NCI-H1092 (cell line): ENCODE results near the gene SREBF1.

ENCODE experiments used
- DNase-seq: peaks from one replicate; lab custom pipeline; 2025; lab: John Stamatoyannopoulos, UW

SREBF1 gene

DNA sequence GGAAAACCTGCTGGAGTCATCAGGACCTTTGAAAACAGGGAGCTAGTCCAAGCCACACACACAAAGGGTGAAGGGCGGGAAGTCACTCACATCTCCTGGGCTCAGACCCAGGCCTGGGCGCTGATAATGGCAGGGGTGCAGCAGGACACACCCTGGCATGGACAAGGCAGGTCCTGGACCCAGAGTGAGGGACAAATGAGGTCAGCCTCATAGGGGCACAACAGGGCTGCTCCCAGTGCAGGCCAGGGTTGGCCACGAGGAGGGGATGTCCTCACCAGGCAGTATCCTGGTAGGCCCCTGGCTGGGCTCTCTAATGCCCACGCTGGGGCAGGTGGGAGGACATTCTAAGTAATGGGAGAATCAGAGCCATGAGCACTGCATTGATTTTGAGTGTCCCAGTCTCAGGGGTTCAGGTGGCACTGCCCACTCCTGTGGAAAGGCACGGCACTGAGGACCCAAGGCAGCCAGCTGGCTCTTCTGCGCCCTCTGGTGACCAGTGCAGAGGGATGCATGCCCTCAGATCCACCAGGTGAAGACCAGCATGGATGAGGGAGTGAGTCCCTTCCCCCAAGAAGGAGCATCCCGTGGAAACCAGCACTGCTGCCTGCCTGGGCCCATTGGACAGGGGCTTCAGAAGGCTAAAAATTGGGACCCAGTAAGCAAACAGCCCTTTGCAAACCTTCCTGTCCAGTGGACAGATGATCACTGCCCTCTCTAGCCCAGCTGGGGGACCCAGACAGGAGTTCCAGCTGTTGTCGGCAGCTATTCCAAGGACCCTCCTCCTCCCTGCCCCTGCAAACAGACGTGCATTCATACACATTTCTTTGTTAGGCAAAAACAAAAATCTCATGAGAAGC lies 23.4 kb upstream of the SREBF1 start:
- no peak for DNase-seq

GRCh38 chr17:17857496-17857895 lies 20.7 kb upstream of the SREBF1 start:
- DNase-seq, result no peak

DNA sequence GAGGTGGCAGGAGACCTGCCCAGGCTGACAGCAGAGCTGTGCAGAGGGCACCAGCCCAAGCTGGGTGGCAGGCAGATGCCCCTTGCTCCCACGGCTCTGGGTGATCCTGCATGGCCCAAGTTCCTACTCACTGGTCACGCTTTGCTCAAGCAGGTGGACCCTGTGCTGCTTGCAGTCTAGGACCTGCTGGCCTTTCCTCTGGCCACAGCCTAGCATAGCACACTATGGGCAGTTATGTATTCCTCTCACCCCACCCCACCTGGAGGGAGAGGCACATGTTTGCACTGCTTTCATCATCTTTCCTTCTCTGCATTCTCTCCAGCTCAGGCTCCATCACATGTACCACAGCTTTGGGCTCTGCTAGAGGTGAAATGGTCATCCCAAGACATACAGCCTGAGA lies 19.6 kb upstream of the SREBF1 start:
- DNase-seq, result no peak

DNA sequence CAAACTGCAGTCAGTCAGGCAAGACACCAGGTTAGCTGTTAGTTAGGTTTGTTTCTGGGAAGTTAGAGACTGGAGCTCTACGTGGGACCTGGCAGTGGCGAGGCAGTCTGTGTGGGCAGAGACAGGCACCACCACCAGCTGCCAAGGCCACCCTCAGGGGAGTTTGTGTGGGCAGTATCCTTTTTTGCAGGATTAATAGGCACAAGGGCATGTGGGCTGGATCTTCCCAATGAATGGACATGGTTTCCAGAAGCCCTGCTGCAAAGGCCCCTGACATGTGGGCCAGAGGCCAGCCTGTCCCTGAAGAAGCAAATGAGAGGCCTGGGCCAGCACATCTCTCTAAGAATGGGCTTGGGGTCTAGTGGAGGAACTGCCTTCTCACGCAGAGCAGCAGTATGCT lies 19.2 kb upstream of the SREBF1 start:
- DNase-seq, result no peak

DNA sequence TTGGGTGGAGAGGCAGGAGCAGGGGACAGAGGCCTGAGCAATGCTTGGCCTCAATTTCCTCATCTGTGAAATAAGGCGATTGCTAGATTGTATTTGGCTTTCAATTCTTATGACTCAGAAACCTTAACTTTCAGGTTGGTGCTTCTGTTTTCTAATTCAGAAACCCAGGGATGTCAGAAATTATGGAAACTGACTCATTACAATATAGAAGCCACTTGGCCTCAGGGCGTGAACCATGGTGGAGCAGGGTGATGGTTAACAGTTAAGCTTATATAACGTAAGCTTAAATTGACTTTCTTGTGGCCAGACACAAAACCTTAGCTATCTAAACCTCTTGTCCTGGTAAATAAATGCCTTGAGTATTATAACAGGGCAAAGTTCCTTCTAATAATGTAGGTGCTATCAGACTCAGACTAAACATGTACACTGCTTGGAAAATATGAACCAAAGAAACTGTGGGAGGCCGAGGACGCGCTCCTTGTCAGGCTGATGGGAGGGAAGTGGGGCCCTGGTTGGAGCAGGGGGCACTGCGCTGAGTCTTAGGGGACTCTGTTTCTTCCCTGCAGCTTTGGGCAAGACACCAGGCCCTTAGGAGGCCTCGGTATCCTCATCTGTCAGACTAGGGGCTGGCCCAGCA lies 17.1 kb upstream of the SREBF1 start:
- DNase-seq, result no peak

GRCh38 chr17:17852930-17853329 lies 16.1 kb upstream of the SREBF1 start:
- no peak for DNase-seq

DNA sequence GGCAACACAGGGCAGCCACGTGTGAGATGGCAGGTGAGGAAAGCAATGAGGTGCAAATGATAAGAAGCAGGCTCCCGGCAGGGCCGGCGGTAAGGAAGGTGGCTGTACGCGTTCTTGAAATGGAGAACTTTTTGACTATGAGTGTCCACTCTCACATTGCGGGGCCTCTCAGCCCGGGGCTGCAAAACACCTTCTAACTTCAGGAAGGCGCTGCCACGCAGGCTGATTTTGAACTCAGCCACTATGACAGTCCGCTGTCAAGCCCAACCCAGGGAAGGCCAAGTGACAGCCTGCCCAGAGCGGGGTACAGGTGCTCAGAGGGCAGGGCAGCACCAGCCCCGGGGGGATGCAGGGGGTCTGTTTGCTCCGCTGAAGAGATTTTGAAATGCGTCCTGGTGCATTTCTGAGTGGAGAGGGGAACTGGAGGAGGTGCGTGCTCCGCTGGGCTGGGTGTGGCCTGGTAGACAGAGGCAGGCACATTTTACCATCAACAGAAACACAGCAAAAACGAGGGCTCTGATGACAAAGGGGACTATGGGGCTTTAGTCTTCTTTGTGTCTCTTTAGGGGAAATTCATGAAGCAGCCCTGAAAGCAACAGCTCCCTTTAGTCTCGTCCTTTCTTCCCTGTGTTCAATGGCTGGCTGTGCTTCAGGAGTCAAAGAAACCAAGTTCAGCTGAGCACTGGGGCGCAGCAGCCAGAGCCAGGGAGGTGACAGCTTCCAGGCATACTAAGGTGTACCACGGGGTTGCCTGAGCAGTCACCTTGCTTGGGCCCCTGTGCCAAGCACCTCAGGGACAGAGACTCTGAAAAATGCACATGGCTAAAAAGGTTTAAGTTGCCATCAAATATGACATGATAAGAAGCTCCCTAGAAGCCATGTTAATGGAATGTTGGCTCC lies 14.6 kb upstream of the SREBF1 start:
- DNase-seq, result no peak

DNA sequence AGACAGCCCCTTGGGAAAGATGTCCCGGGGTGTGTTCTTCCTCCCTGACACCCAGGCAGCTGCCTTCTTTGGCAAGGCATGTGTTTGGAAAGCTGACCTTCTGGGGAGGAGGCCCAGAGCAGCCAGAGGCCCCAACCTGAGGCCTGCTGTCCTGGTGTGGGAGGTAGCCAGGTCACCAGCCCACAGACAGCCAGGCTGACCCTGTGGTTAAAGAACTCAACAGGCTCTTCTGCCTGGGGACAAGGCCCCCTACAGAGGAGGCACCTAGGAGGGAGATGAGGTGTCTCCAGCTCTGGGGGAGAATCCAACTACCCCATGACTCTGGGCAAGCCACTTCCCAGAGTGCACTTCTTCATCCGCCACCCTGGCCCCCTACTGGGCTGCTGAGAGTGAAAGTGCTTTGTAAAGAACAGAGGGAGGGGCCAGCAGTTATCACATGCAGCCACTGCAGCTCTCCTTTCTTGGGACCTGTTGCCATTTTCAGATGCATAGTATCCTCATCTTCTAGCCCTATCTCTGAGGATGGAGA lies 13.1 kb upstream of the SREBF1 start:
- DNase-seq, result no peak

DNA sequence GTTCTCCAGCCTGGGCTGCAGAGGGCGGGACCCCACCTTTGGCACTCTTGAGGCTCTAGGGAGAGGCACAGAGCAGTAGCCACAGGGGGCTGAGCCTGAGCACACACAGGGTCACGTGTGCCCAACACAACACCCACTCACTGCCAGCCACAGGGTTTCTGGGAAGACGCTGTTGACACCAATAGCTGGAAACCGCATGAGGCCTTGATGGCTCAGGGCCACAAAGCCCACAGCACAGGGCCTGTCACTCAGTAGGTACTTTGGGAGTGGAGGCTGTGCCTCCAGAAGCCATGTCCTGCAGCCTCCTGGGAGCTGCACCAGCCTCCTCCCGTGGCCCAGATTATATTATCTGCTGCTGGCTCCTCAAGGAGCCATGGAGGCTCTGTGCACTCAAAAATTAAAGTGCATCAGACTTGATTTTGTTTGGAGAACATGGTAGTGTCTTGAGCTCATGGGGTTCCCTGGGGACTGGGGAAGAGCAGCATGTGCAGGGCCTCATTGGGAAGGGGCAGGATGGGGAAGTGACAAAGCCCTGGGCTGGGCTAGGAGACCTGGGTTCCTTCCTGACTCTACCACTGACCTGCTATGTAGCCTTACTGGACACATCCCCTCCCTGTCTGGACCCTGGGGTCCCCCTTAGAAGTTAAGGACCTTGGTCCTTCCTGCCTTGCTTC lies 12.5 kb upstream of the SREBF1 start:
- DNase-seq, result no peak

DNA sequence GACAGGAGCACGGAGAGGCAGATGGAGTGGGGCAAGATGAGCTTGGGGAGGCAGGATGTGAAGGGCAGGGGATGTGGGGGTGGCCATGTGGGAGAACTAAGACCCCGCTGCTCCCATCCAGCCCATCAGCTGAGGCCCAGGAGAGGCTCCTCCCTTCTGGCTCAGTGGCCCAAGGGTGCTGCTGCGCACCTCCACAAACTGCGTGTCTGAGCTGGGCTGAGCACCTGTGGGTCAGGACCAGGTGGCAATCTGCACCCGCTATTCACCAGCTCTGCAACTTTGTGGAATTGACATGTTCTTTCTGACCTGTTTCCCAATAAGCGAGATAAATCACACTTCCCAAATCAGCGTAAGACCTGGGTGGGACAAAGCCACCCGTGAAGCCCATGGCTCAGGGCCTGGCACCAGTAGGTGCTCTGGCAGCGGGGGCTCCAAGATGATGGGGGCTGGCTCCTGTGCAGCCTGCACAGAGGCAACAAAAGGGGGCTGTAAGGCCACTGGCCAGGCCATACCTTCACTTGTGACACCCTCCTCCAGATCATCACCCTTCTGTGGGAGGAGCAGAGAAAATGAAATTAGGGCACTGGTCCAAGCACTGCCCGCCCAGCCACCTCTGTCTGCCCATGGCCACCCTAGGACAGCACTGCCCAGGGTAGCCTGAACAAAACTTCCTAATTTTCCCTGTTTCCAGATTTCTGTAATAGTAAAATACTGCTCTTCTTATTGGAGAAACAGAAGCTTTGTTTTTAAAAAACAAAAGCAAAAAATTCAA lies 11.7 kb upstream of the SREBF1 start:
- DNase-seq, result no peak

DNA sequence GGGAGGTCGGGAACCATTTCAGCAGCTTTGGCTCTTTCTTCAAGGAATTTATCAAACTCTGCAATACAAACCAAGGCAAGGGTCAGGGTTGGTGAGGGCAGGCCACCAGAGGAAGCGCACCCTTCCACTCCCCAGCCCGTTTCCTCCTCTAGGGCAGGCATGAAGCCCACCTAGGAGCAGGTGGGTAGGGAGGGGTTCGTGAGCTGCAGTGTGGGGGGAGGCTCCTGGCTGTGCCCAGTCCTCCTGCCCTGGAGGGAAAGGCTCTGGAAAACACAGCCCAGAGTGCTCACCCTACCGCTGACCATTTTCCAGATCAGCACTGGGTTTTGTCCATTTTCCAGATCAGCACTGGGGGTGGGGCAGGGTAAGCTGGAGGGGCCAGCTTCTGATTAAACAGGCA lies 10.9 kb upstream of the SREBF1 start:
- DNase-seq, result no peak

GRCh38 chr17:17847118-17847689 lies 10.4 kb upstream of the SREBF1 start:
- DNase-seq, result no peak

GRCh38 chr17:17846645-17847044 lies 9.9 kb upstream of the SREBF1 start:
- no peak for DNase-seq

GRCh38 chr17:17846003-17846402 lies 9.2 kb upstream of the SREBF1 start:
- DNase-seq, result no peak

GRCh38 chr17:17845046-17845775 lies 8.4 kb upstream of the SREBF1 start:
- no peak for DNase-seq

GRCh38 chr17:17844500-17844899 lies 7.7 kb upstream of the SREBF1 start:
- no peak for DNase-seq

- DNase-seq, result no peak
Observed at GRCh38 chr17:17844079-17844478, 7.3 kb upstream of the SREBF1 start.

DNA sequence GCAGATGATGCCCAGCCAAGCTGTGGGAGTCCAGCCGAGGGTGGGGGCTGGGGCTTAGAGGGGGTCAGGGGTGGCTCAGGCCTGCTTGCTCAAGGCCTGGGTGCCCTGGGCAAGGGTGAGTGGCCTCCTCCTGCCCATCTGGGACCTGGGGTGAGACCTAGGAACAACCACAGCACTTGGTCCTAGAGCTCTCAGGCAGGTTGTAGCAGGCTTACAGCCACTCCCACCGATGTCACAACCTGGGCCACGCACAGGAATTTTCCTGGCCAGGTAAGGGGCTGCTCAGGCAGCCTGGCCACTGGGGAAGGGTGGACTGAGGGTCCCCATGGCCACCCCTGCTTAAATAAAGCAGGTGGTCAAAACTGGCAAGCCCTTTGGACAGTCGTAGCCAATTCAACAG lies 6.3 kb upstream of the SREBF1 start:
- no peak for DNase-seq

- no peak for DNase-seq
Observed at GRCh38 chr17:17842111-17842876, 5.5 kb upstream of the SREBF1 start.
